H9 (cell line): ENCODE measurements around the gene ZNF688. TPM values are rescaled to one million over a fixed set of nuclear protein-coding genes. Genes with fewer than 3 reads are reported as not detected.

Experiments used
- DNase-seq: peaks from one replicate; pipeline ENCODE4 v3.0.0-alpha.2; 2017
- H2AFZ ChIP-seq: one replicate; pipeline ENCODE4 v1.6.1; 2013; ENCODE audit warnings: mild to moderate bottlenecking, low read length, control low read depth, moderate library complexity
- H2AK5ac ChIP-seq: 2 replicates; pipeline ENCODE4 v1.6.1; 2013; ENCODE audit warnings: low read length, control low read depth, mixed read lengths; ENCODE audit not compliant: insufficient read length
- H2BK120ac ChIP-seq: one replicate; pipeline ENCODE4 v1.6.1; 2013; ENCODE audit warnings: low read depth, mild to moderate bottlenecking, low read length, control low read depth, inconsistent platforms; ENCODE audit not compliant: poor library complexity, severe bottlenecking
- H2BK12ac ChIP-seq: 2 replicates; pipeline ENCODE4 v1.6.1; 2013; ENCODE audit warnings: low read length, control low read depth, mixed read lengths, low read depth; ENCODE audit not compliant: insufficient read length
- H2BK15ac ChIP-seq: 2 replicates; pipeline ENCODE4 v1.6.1; 2013; ENCODE audit warnings: low read depth, low read length, control low read depth
- H2BK20ac ChIP-seq: one replicate; pipeline ENCODE4 v1.6.1; 2013; ENCODE audit warnings: low read depth, mild to moderate bottlenecking, low read length, control low read depth, inconsistent platforms; ENCODE audit not compliant: poor library complexity, severe bottlenecking
- H2BK5ac ChIP-seq: 2 replicates; pipeline ENCODE4 v1.6.1; 2013; ENCODE audit warnings: low read length, control low read depth, mixed read lengths; ENCODE audit not compliant: insufficient read length
- H3K14ac ChIP-seq: 2 replicates; pipeline ENCODE4 v1.6.1; 2013; ENCODE audit warnings: low read length, control low read depth; ENCODE audit not compliant: insufficient read depth
- H3K18ac ChIP-seq: 2 replicates; pipeline ENCODE4 v1.6.1; 2013; ENCODE audit warnings: low read depth, mild to moderate bottlenecking, mixed read lengths, low read length, control low read depth; ENCODE audit not compliant: insufficient read length
- H3K23ac ChIP-seq: 2 replicates; pipeline ENCODE4 v1.6.1; 2013; ENCODE audit warnings: low read length, control low read depth, mixed read lengths, low read depth; ENCODE audit not compliant: insufficient read length
- H3K23me2 ChIP-seq: 2 replicates; pipeline ENCODE4 v1.6.1; 2013; ENCODE audit warnings: low read depth, mild to moderate bottlenecking, mixed read lengths, low read length, control low read depth; ENCODE audit not compliant: insufficient read length, poor library complexity, severe bottlenecking
- H3K27ac ChIP-seq: 2 replicates; pipeline ENCODE4 v1.5.1; 2013; ENCODE audit warnings: low read length, control low read depth, mixed read lengths, low read depth; ENCODE audit not compliant: insufficient read length
- H3K27me3 ChIP-seq: 2 replicates; pipeline ENCODE4 v1.6.1; 2013; ENCODE audit warnings: low read length, control low read depth, inconsistent platforms; ENCODE audit not compliant: insufficient read depth
- H3K4ac ChIP-seq: 2 replicates; pipeline ENCODE4 v1.6.1; 2013; ENCODE audit warnings: low read depth, mild to moderate bottlenecking, control low read depth, inconsistent platforms, low read length, moderate library complexity
- H3K4me1 ChIP-seq: 2 replicates; pipeline ENCODE4 v1.6.1; 2013; ENCODE audit warnings: low read length, control low read depth, inconsistent platforms; ENCODE audit not compliant: insufficient read depth
- H3K4me2 ChIP-seq: 2 replicates; pipeline ENCODE4 v1.6.1; 2013; ENCODE audit warnings: low read length, control low read depth, mixed read lengths; ENCODE audit not compliant: insufficient read length, insufficient read depth
- H3K56ac ChIP-seq: 2 replicates; pipeline ENCODE4 v1.6.1; 2013; ENCODE audit warnings: low read depth, mild to moderate bottlenecking, mixed read lengths, low read length, control low read depth; ENCODE audit not compliant: insufficient read length
- H3K79me1 ChIP-seq: 2 replicates; pipeline ENCODE4 v1.6.1; 2013; ENCODE audit warnings: low read depth, mild to moderate bottlenecking, moderate library complexity, low read length, control low read depth, inconsistent platforms; ENCODE audit not compliant: insufficient read depth, poor library complexity, severe bottlenecking
- H3K79me2 ChIP-seq: 2 replicates; pipeline ENCODE4 v1.6.1; 2013; ENCODE audit warnings: low read length, control low read depth, inconsistent platforms; ENCODE audit not compliant: insufficient read depth
- H3K9ac ChIP-seq: 2 replicates; pipeline ENCODE4 v1.6.1; 2013; ENCODE audit warnings: low read length, control low read depth, mixed read lengths; ENCODE audit not compliant: insufficient read length; ENCODE audit errors: extremely low read depth
- H3K9me3 ChIP-seq: one replicate; pipeline ENCODE4 v1.6.1; 2013; ENCODE audit warnings: low read depth, low read length, inconsistent platforms; ENCODE audit not compliant: control insufficient read depth
- H3T11ph ChIP-seq: one replicate; pipeline ENCODE4 v1.6.1; 2013; ENCODE audit warnings: mild to moderate bottlenecking, low read length, control low read depth, inconsistent platforms
- H4K20me1 ChIP-seq: one replicate; pipeline ENCODE4 v1.6.1; 2013; ENCODE audit not compliant: control insufficient read depth, insufficient read length, insufficient read depth
- H4K5ac ChIP-seq: 2 replicates; pipeline ENCODE4 v1.6.1; 2013; ENCODE audit warnings: low read depth, mild to moderate bottlenecking, mixed read lengths, low read length, control low read depth; ENCODE audit not compliant: insufficient read length
- H4K8ac ChIP-seq: replicated peaks from 2 replicates; pipeline ENCODE4 v1.6.1; 2013; ENCODE audit warnings: low read length, control low read depth, mixed read lengths, low read depth; ENCODE audit not compliant: insufficient read length
- H4K91ac ChIP-seq: 2 replicates; pipeline ENCODE4 v1.6.1; 2013; ENCODE audit warnings: low read depth, mild to moderate bottlenecking, moderate library complexity, mixed read lengths, low read length, control low read depth; ENCODE audit not compliant: insufficient read length
- H3K27ac Mint-ChIP-seq, 3 experiments: 2 replicates in 2 of 3; 3 replicates in 1 of 3; pipeline ENCODE4 v1.8.0; 2020 to 2021; ENCODE audit warnings: mixed read lengths in 3 of 3, mild to moderate bottlenecking in 1 of 3, moderate library complexity in 1 of 3
- H3K27me3 Mint-ChIP-seq: 2 replicates; pipeline ENCODE4 v1.8.0; 2021; ENCODE audit warnings: low read depth, mild to moderate bottlenecking, moderate library complexity, mixed read lengths
- H3K36me3 Mint-ChIP-seq, 3 experiments: 2 replicates in 2 of 3; 3 replicates in 1 of 3; pipeline ENCODE4 v1.8.0; 2020 to 2021; ENCODE audit warnings: low read depth in 3 of 3, mixed read lengths in 3 of 3; ENCODE audit not compliant: insufficient read depth in 1 of 3
- H3K4me1 Mint-ChIP-seq, 2 experiments: 2 replicates each; pipeline ENCODE4 v1.8.0; 2020; ENCODE audit warnings: mixed read lengths in 2 of 2
- H3K4me3 Mint-ChIP-seq, 2 experiments: 2 replicates in 1 of 2; 3 replicates in 1 of 2; pipeline ENCODE4 v1.8.0; 2020 to 2021; ENCODE audit warnings: mild to moderate bottlenecking in 2 of 2, mixed read lengths in 2 of 2, moderate library complexity in 1 of 2
- H3K9me3 Mint-ChIP-seq, 2 experiments: 2 replicates in 1 of 2; 3 replicates in 1 of 2; pipeline ENCODE4 v1.8.0; 2020; ENCODE audit warnings: mild to moderate bottlenecking in 2 of 2, mixed read lengths in 2 of 2, moderate library complexity in 1 of 2
- CTCF ChIP-seq: fragments of 200-600 bp; sonication (generic); conservative IDR thresholded peaks from 3 replicates; pipeline ENCODE4 v1.8.0; 2021; ENCODE audit warnings: antibody characterized with exemption, mild to moderate bottlenecking
- WGBS: extraction: QIAGEN DNeasy Blood & Tissue Kit; methylation state at CpG from one replicate; pipeline ENCODE4 v1.1.7; 2013; ENCODE audit warnings: missing lambda C conversion rate, low lambda C conversion rate, mixed read lengths; ENCODE audit not compliant: insufficient read length; ENCODE audit errors: extremely low coverage; 5-methylcytosine and 5-hydroxymethylcytosine counted together
- total RNA-seq: library from RNA; stranded (reverse); gene quantifications from 2 replicates; pipeline ENCODE4 v1.2.1, GENCODE V29; 2021

Gene ZNF688
- total RNA-seq, 1 experiment from 2014 or later, result 4.5 TPM

GRCh38 chr16:30604316-30604947 lies 32.9 kb upstream of the ZNF688 start:
- no peak overlapping the region for H3K9ac ChIP-seq

More at GRCh38 chr16:30604316-30604947, 32.9 kb upstream of the ZNF688 start:
- peaks cover 4% of the 10 kb centered on the region for H3K23me2 ChIP-seq
- H2BK5ac ChIP-seq, result no peak overlapping the region
- H3K56ac ChIP-seq, result no peak overlapping the region
- Mint-ChIP-seq H3K4me3 (no peak overlapping the region), H3K4me1 (peaks cover 0 to 5% of the 10 kb centered on the region in 2 experiments; a peak in 1 of 4 replicates), H3K27ac (no peak overlapping the region), H3K9me3 (peaks cover 0 to 3% of the 10 kb centered on the region in 2 experiments; a peak in 2 of 5 replicates), H3K36me3 (peaks cover 17 to 51% (median 45%) of the 10 kb centered on the region in 3 experiments), H3K27me3 (no peaks in the 10 kb centered on the region)
- no peak overlapping the region for H3K27ac ChIP-seq
- no peaks in the 10 kb centered on the region for H3K27me3 ChIP-seq
- H3K4ac ChIP-seq, result no peak overlapping the region
- H2BK15ac ChIP-seq, result no peak overlapping the region
- H2AK5ac ChIP-seq, result no peak overlapping the region
- H2BK120ac ChIP-seq, result no peak overlapping the region
- no peak overlapping the region for H2BK12ac ChIP-seq
- H2BK20ac ChIP-seq, result no peak overlapping the region
- H3K9me3 ChIP-seq, result no peaks in the 10 kb centered on the region
- TF ChIP-seq CTCF, result no peak
- H4K20me1 ChIP-seq, result no peaks in the 10 kb centered on the region
- H4K5ac ChIP-seq, result no peak overlapping the region
- no peak overlapping the region for H3K18ac ChIP-seq
- no peak overlapping the region for H4K91ac ChIP-seq
- H3K4me2 ChIP-seq, result no peak overlapping the region
- H3K14ac ChIP-seq, result no peak overlapping the region
- no peak overlapping the region for H2AFZ ChIP-seq
- no peaks in the 10 kb centered on the region for H3K79me1 ChIP-seq
- no peak overlapping the region for H4K8ac ChIP-seq
- no peak overlapping the region for H3K23ac ChIP-seq
- no peak overlapping the region for H3T11ph ChIP-seq
- no CpG with 5 or more reads among the region's 49 CpGs for WGBS
- no peak for DNase-seq
- H3K4me1 ChIP-seq, result no peaks in the 10 kb centered on the region
- H3K79me2 ChIP-seq, result peaks cover 2% of the 10 kb centered on the region; the same call in 1 of the 2 replicates
